ENCODE results near the gene SOX5. TPM values are rescaled to one million over a fixed set of nuclear protein-coding genes. Genes with fewer than 3 reads are reported as not detected.

The SOX5 gene
- total and polyA plus RNA-seq, 11 donors = 0.49 to 4.9 (median 2.5) TPM

DNA sequence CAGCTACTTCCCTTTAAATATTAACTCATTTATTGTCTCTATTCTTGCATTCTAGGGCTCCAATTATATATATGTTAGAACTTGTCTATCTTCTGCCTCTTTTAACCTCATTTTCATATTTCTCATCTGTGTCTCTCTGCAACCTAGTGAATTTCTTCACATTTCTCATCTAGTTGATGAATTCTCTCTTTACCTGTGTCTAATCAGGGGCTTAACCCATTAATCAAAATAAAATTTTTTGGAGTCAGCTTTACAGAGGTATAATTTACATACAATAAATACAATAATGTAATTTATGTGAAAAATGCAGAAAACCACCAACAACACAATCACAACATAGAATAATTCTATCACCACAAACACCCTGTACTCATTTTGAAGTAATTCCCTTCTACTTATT lies 255.2 kb downstream of the SOX5 start:
- Histone ChIP-seq H3K9me3 (peaks cover 0 to 16% (median 6%) of the 10 kb centered on the region in 12 donors), H3K36me3 (no peaks in the 10 kb centered on the region), H3K4me3 (no peak overlapping the region), H3K27ac (no peak overlapping the region), H3K27me3 (no peaks in the 10 kb centered on the region), H3K4me1 (no peaks in the 10 kb centered on the region)
- intact Hi-C loops (cut with DNase I) = no loop called here
- no peak for DNase-seq
- TF ChIP-seq CTCF (IDR thresholded peaks at IDR 0.05) (no peak), POLR2A (IDR thresholded peaks at IDR 0.05) (no peak)
- ATAC-seq = no peak

- Histone ChIP-seq H3K9me3 (no peaks in the 10 kb centered on the region), H3K27me3 (no peaks in the 10 kb centered on the region), H3K4me3 (no peak overlapping the region), H3K36me3 (no peaks in the 10 kb centered on the region), H3K27ac (no peak overlapping the region), H3K4me1 (no peaks in the 10 kb centered on the region)
- WGBS, 4 donors = 51 to 74% (median 70%) methylated on average over 1 of the region's 1 CpG
- TF ChIP-seq CTCF (IDR thresholded peaks at IDR 0.05) (no peak), POLR2A (IDR thresholded peaks at IDR 0.05) (no peak)
- no peak for DNase-seq
- intact Hi-C loops (cut with DNase I) = no loop called here
- no peak for ATAC-seq
Measured at GRCh38 chr12:23687947-23688346, 261.5 kb downstream of the SOX5 start.

- intact Hi-C loops (cut with DNase I) = no loop called here
- H3K27ac ChIP-seq = no peak overlapping the region
- TF ChIP-seq CTCF (IDR thresholded peaks at IDR 0.05) (no peak), POLR2A (IDR thresholded peaks at IDR 0.05) (no peak)
- no peaks in the 10 kb centered on the region for H3K36me3 ChIP-seq
- H3K4me1 ChIP-seq = no peaks in the 10 kb centered on the region
- no peak overlapping the region for H3K4me3 ChIP-seq
- H3K9me3 ChIP-seq = peaks cover 0 to 9% (median 3%) of the 10 kb centered on the region in 12 donors
- no peaks in the 10 kb centered on the region for H3K27me3 ChIP-seq
- DNase-seq (no peak), ATAC-seq (no peak)
Measured at GRCh38 chr12:23686095-23686494, 263.4 kb downstream of the SOX5 start.

- DNase-seq (no peak), ATAC-seq (no peak)
- TF ChIP-seq CTCF (IDR thresholded peaks at IDR 0.05) (no peak), POLR2A (IDR thresholded peaks at IDR 0.05) (no peak)
- intact Hi-C loops (cut with DNase I) = no loop called here
- 84 to 92% (median 87%) methylated on average over 1 of the region's 1 CpG for WGBS, 4 donors
- no peak overlapping the region for H3K4me3 ChIP-seq
- peaks cover 0 to 21% (median 4%) of the 10 kb centered on the region in 12 donors for H3K9me3 ChIP-seq
- no peaks in the 10 kb centered on the region for H3K4me1 ChIP-seq
- no peaks in the 10 kb centered on the region for H3K36me3 ChIP-seq
- H3K27me3 ChIP-seq = no peaks in the 10 kb centered on the region
- no peak overlapping the region for H3K27ac ChIP-seq
Measured at GRCh38 chr12:23684121-23684520, 265.3 kb downstream of the SOX5 start.

All from heart left ventricle (tissue), 16 donors.